ENCODE measurements around the gene IGFBP6. TPM values are rescaled to one million over a fixed set of nuclear protein-coding genes. Genes with fewer than 3 reads are reported as not detected.

The IGFBP6 gene
- total and polyA plus RNA-seq, 12 donors = 27.0 to 182 (median 41.0) TPM

GRCh38 chr12:53082637-53083175 is 14.8 kb upstream of the IGFBP6 start:
- peaks cover 3 to 26% (median 19%) of the 10 kb centered on the region in 9 donors for H3K4me1 ChIP-seq
- intact Hi-C loops (cut with DNase I) = no loop called here
- 52 to 64% methylated on average over 2 of the region's 2 CpGs for WGBS, 2 donors
- no peak for ATAC-seq
- peaks cover 0 to 1% (median 0%) of the 10 kb centered on the region in 9 donors for H3K36me3 ChIP-seq
- TF ChIP-seq, protein P1, sequence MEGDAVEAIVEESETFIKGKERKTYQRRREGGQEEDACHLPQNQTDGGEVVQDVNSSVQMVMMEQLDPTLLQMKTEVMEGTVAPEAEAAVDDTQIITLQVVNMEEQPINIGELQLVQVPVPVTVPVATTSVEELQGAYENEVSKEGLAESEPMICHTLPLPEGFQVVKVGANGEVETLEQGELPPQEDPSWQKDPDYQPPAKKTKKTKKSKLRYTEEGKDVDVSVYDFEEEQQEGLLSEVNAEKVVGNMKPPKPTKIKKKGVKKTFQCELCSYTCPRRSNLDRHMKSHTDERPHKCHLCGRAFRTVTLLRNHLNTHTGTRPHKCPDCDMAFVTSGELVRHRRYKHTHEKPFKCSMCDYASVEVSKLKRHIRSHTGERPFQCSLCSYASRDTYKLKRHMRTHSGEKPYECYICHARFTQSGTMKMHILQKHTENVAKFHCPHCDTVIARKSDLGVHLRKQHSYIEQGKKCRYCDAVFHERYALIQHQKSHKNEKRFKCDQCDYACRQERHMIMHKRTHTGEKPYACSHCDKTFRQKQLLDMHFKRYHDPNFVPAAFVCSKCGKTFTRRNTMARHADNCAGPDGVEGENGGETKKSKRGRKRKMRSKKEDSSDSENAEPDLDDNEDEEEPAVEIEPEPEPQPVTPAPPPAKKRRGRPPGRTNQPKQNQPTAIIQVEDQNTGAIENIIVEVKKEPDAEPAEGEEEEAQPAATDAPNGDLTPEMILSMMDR (IDR thresholded peaks at IDR 0.05) = no peak
- DNase-seq = no peak
- H3K27me3 ChIP-seq = no peaks in the 10 kb centered on the region
- peaks cover 0 to 6% (median 0%) of the 10 kb centered on the region in 11 donors for H3K9me3 ChIP-seq
- no peak overlapping the region for H3K27ac ChIP-seq
- H3K4me3 ChIP-seq = no peak overlapping the region

- ATAC-seq (no peak), DNase-seq (no peak)
- H3K36me3 ChIP-seq = no peaks in the 10 kb centered on the region
- no peak overlapping the region for H3K4me3 ChIP-seq
- TF ChIP-seq, protein P1 (IDR thresholded peaks at IDR 0.05) = no peak
- no peak overlapping the region for H3K27ac ChIP-seq
- H3K4me1 ChIP-seq = no peaks in the 10 kb centered on the region
- intact Hi-C loops (cut with DNase I) = no loop called here
- H3K27me3 ChIP-seq = no peaks in the 10 kb centered on the region
- WGBS, 2 donors = 82 to 86% methylated on average over 3 of the region's 3 CpGs
- H3K9me3 ChIP-seq = peaks cover 0 to 6% (median 0%) of the 10 kb centered on the region in 11 donors
Measured at GRCh38 chr12:53086361-53086760, 11.1 kb upstream of the IGFBP6 start.

DNA sequence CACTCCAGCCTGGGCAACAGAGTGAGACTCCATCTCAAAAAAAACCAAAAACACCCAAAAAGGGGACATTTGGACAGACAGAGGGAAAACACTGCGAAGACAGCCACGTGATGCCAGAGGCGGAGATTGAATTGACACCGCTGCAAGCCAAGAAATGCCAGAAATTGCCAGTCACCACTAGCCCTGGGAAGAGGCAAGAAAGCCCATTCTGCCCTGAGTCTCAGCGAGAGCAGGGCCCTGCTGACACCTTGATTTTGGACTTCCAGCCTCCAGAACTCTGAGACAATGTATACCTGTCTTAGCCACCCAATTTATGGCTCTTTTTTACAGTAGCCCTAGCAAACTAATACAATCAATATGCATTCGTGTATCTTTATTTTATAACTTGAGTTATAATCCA is 7.4 kb upstream of the IGFBP6 start:
- H3K4me3 ChIP-seq = no peak overlapping the region
- no peaks in the 10 kb centered on the region for H3K36me3 ChIP-seq
- no peak for ATAC-seq
- WGBS, 2 donors = 96% methylated on average over 6 of the region's 6 CpGs
- DNase-seq = no peak
- H3K9me3 ChIP-seq = no peaks in the 10 kb centered on the region
- no peaks in the 10 kb centered on the region for H3K27me3 ChIP-seq
- TF ChIP-seq, protein P1 (IDR thresholded peaks at IDR 0.05) = no peak
- H3K27ac ChIP-seq = no peak overlapping the region
- peaks cover 0 to 9% (median 0%) of the 10 kb centered on the region in 9 donors for H3K4me1 ChIP-seq
- intact Hi-C loops (cut with DNase I) = no loop called here

DNA sequence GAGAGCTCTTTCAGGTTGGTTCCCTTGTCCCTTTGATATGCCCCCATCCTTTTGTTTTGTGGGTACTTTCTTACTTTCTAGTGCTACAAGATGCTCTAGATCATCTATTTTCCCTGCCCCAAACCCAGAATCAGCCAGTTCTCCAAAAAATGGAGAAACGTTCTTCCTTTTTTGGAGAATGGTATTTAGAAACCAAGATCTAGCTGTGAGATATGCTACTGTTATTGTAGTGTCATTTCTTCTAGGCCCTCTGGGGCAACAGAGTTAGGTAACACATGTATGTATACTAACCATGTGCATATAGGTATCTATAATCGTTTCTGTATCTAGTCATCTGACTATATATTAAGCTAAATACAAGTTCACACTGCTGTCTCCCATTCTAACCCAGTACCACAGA is 6.9 kb upstream of the IGFBP6 start:
- 77 to 84% methylated on average over 2 of the region's 2 CpGs for WGBS, 2 donors
- Histone ChIP-seq H3K36me3 (no peaks in the 10 kb centered on the region), H3K4me1 (peaks cover 0 to 9% (median 0%) of the 10 kb centered on the region in 9 donors), H3K27ac (no peak overlapping the region), H3K9me3 (no peaks in the 10 kb centered on the region), H3K27me3 (no peaks in the 10 kb centered on the region), H3K4me3 (no peak overlapping the region)
- intact Hi-C loops (cut with DNase I) = no loop called here
- no peak for ATAC-seq
- TF ChIP-seq, protein P1 (IDR thresholded peaks at IDR 0.05) = no peak
- no peak for DNase-seq

Data from heart right ventricle (tissue), 16 donors.